CD14-positive monocyte (primary cell): ENCODE data around the gene BCL2L14. TPM values are rescaled to one million over a fixed set of nuclear protein-coding genes. Genes with fewer than 3 reads are reported as not detected.

Source experiments
- DNase-seq, 3 donors: peaks; one replicate each; pipeline ENCODE4 v3.0.0-alpha.2; 2011 to 2022
- H2AFZ ChIP-seq: 2 replicates; pipeline ENCODE4 v1.6.0; 2012; ENCODE audit warnings: mild to moderate bottlenecking, low read depth, low read length, inconsistent platforms; ENCODE audit not compliant: insufficient read depth, poor library complexity, severe bottlenecking
- H3K27ac ChIP-seq, 2 donors: 1 replicate in 1 of 2; 2 replicates in 1 of 2; pipeline ENCODE4 v1.5.1; 2012 to 2013; ENCODE audit warnings: low read length in 2 of 2, control low read depth in 1 of 2, inconsistent platforms in 1 of 2, low read depth in 1 of 2, mild to moderate bottlenecking in 1 of 2
- H3K27me3 ChIP-seq, 2 donors: one replicate each; pipeline versions ENCODE4 v1.6.0 to v1.6.1; 2011 to 2013; ENCODE audit warnings: low read length in 2 of 2; ENCODE audit not compliant: control insufficient read depth in 2 of 2, insufficient read depth in 2 of 2
- H3K36me3 ChIP-seq, 2 donors: replicated peaks in 1 of 2; 1 replicate in 1 of 2; 2 replicates in 1 of 2; pipeline versions ENCODE4 v1.5.1 to v1.6.1; 2012 to 2013; ENCODE audit warnings: low read length in 2 of 2, control low read depth in 1 of 2, inconsistent platforms in 1 of 2, mild to moderate bottlenecking in 1 of 2; ENCODE audit not compliant: insufficient read depth in 2 of 2, control insufficient read depth in 1 of 2
- H3K4me1 ChIP-seq, 2 donors: 1 replicate in 1 of 2; 2 replicates in 1 of 2; pipeline versions ENCODE4 v1.5.1 to v1.6.1; 2012 to 2013; ENCODE audit warnings: low read length in 2 of 2, control low read depth in 1 of 2, inconsistent platforms in 1 of 2, mild to moderate bottlenecking in 1 of 2, moderate library complexity in 1 of 2; ENCODE audit not compliant: insufficient read depth in 2 of 2, control insufficient read depth in 1 of 2
- H3K4me2 ChIP-seq: replicated peaks from 2 replicates; pipeline ENCODE3; 2012; ENCODE audit warnings: low read length, moderate library complexity, mild to moderate bottlenecking; ENCODE audit not compliant: poor library complexity, severe bottlenecking; ENCODE audit errors: extremely low read depth
- H3K4me3 ChIP-seq, 3 experiments: fragments of 200-600 bp in 1 of 3; sonication (generic) in 1 of 3; replicated peaks in 1 of 3; 1 replicate in 2 of 3; 2 replicates in 1 of 3; pipeline ENCODE4 v1.5.1; 2011 to 2013; ENCODE audit warnings: low read length in 3 of 3, mild to moderate bottlenecking in 3 of 3, control low read depth in 2 of 3, low read depth in 2 of 3, inconsistent platforms in 1 of 3, moderate library complexity in 1 of 3
- H3K79me2 ChIP-seq: 2 replicates; pipeline ENCODE4 v1.6.0; 2012; ENCODE audit warnings: mild to moderate bottlenecking, control low read depth, inconsistent platforms, low read length, moderate library complexity; ENCODE audit not compliant: insufficient read depth
- H3K9ac ChIP-seq: 2 replicates; pipeline ENCODE4 v1.6.0; 2017; ENCODE audit warnings: low read length, mild to moderate bottlenecking; ENCODE audit not compliant: insufficient read depth, poor library complexity, severe bottlenecking
- H3K9me3 ChIP-seq, 2 donors: replicated peaks in 1 of 2; 1 replicate in 1 of 2; 2 replicates in 1 of 2; pipeline versions ENCODE4 v1.5.1 to v1.6.1; 2012 to 2013; ENCODE audit warnings: low read length in 2 of 2, control low read depth in 1 of 2; ENCODE audit not compliant: control insufficient read depth in 1 of 2, insufficient read depth in 1 of 2
- H4K20me1 ChIP-seq: 2 replicates; pipeline ENCODE4 v1.6.0; 2012; ENCODE audit warnings: mild to moderate bottlenecking, low read length, control low read depth, moderate library complexity; ENCODE audit not compliant: insufficient read depth
- H3K27ac Mint-ChIP-seq, 7 donors: one replicate each; pipeline ENCODE4 v1.8.0; 2020; ENCODE audit warnings: mild to moderate bottlenecking in 7 of 7, mixed read lengths in 7 of 7, moderate library complexity in 6 of 7, inconsistent platforms in 2 of 7
- H3K27me3 Mint-ChIP-seq, 3 donors: one replicate each; pipeline ENCODE4 v1.8.0; 2021 to 2022; ENCODE audit warnings: low read depth in 3 of 3, mild to moderate bottlenecking in 3 of 3, mixed read lengths in 3 of 3, moderate library complexity in 3 of 3, inconsistent platforms in 1 of 3
- H3K36me3 Mint-ChIP-seq, 2 donors: one replicate each; pipeline ENCODE4 v1.8.0; 2020; ENCODE audit warnings: mixed read lengths in 2 of 2, inconsistent platforms in 1 of 2, mild to moderate bottlenecking in 1 of 2
- H3K4me1 Mint-ChIP-seq: one replicate; pipeline ENCODE4 v1.8.0; 2020; ENCODE audit warnings: mild to moderate bottlenecking, mixed read lengths
- H3K4me3 Mint-ChIP-seq, 2 donors: one replicate each; pipeline ENCODE4 v1.8.0; 2020; ENCODE audit warnings: mild to moderate bottlenecking in 2 of 2, mixed read lengths in 2 of 2, moderate library complexity in 1 of 2
- H3K9me3 Mint-ChIP-seq, 7 donors: one replicate each; pipeline ENCODE4 v1.8.0; 2020 to 2022; ENCODE audit warnings: mixed read lengths in 7 of 7, mild to moderate bottlenecking in 6 of 7, moderate library complexity in 6 of 7, inconsistent platforms in 2 of 7
- WGBS: methylation state at CpG from one replicate; pipeline ENCODE4 v1.1.5; 2013; ENCODE audit warnings: missing lambda C conversion rate; ENCODE audit not compliant: insufficient coverage; 5-methylcytosine and 5-hydroxymethylcytosine counted together
- intact Hi-C, 2 donors: fragments of 100-400 bp; cut with micrococcal nuclease; formaldehyde crosslinking; loops; one replicate each; pipeline versions ENCODE4 v1.15.0 to v1.15.1; 2023
- polyA plus RNA-seq, 3 donors: library from polyadenylated mRNA; depleted of rRNA in 1 of 3; unstranded in 2 of 3; stranded (reverse) in 1 of 3; fragments of 300-500 nt in 2 of 3; fragments of >200 nt in 1 of 3; fragmentation: Illumina TruSeq in 2 of 3; gene quantifications; 1 replicate in 2 of 3; 2 replicates in 1 of 3; pipeline ENCODE4 v1.2.3, GENCODE V29; 2012 to 2021
- TF ChIP-seq, protein P1 (sequence below): fragments of 200-600 bp; IDR thresholded peaks from one replicate; pipeline ENCODE4 v1.8.0; 2022; ENCODE audit warnings: antibody characterized with exemption, mild to moderate bottlenecking

The BCL2L14 gene
- polyA plus RNA-seq, 3 donors: not detected

DNA sequence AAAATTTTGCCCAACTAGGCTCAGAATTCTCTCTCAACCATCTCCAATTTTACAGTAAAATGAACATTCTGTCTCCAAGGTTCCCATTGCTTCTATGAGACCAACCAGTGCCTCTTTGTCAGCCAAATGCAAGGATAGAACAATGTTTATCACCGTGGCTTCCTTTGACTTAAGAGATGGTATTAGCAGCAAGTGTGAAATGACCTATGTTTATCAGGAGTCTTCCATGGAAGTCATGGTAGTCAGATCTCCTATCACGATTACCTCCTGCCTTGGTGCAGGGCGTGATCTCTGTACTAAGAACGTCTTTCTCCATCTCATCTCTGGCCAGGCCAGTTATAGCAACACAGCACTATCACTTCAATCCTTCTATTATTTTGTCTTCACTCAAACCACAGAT is 6.1 kb upstream of the BCL2L14 start:
- Histone ChIP-seq H3K27ac (no peak overlapping the region), H3K4me3 (no peak overlapping the region), H3K4me1 (no peaks in the 10 kb centered on the region), H3K9ac (no peak overlapping the region), H2AFZ (no peak overlapping the region), H3K79me2 (no peaks in the 10 kb centered on the region), H3K36me3 (no peaks in the 10 kb centered on the region), H4K20me1 (no peaks in the 10 kb centered on the region), H3K4me2 (no peak overlapping the region), H3K9me3 (no peaks in the 10 kb centered on the region), H3K27me3 (no peaks in the 10 kb centered on the region)
- intact Hi-C loops: no loop called here
- no peak overlapping the region for H3K27ac Mint-ChIP-seq
- WGBS: 67% methylated on average over 1 of the region's 4 CpGs
- no peak for DNase-seq
- no peaks in the 10 kb centered on the region for H3K36me3 Mint-ChIP-seq
- H3K4me3 Mint-ChIP-seq: no peak overlapping the region
- peaks cover 2% of the 10 kb centered on the region for H3K4me1 Mint-ChIP-seq
- peaks cover 0 to 1% (median 0%) of the 10 kb centered on the region in 7 donors for H3K9me3 Mint-ChIP-seq
- peaks cover 1 to 3% (median 2%) of the 10 kb centered on the region in 3 donors for H3K27me3 Mint-ChIP-seq
- TF ChIP-seq, protein P1, sequence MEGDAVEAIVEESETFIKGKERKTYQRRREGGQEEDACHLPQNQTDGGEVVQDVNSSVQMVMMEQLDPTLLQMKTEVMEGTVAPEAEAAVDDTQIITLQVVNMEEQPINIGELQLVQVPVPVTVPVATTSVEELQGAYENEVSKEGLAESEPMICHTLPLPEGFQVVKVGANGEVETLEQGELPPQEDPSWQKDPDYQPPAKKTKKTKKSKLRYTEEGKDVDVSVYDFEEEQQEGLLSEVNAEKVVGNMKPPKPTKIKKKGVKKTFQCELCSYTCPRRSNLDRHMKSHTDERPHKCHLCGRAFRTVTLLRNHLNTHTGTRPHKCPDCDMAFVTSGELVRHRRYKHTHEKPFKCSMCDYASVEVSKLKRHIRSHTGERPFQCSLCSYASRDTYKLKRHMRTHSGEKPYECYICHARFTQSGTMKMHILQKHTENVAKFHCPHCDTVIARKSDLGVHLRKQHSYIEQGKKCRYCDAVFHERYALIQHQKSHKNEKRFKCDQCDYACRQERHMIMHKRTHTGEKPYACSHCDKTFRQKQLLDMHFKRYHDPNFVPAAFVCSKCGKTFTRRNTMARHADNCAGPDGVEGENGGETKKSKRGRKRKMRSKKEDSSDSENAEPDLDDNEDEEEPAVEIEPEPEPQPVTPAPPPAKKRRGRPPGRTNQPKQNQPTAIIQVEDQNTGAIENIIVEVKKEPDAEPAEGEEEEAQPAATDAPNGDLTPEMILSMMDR: no peak

DNA sequence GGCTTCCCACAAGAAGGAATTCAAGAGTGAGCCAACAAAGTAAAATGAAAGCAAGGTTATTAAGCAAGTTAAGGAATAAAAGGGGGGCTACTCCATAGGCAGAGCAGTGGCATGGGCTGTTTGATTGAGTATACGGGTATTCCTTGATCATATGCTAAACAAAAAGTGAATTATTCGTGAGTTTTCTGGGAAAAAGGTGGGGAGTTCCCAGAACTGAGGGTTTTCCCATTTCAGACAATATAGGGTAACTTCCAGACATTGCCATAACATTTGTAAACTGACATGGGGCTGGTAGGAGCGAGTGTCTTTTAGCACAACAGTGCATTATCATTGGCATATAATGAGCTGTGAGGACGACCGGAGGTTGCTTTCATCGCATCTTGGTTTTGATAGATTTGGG is 2.0 kb upstream of the BCL2L14 start:
- no peaks in the 10 kb centered on the region for H3K36me3 Mint-ChIP-seq
- Histone ChIP-seq H2AFZ (no peak overlapping the region), H3K9me3 (no peaks in the 10 kb centered on the region), H3K4me2 (no peak overlapping the region), H3K36me3 (no peaks in the 10 kb centered on the region), H3K4me3 (no peak overlapping the region), H4K20me1 (no peaks in the 10 kb centered on the region), H3K27me3 (no peaks in the 10 kb centered on the region), H3K27ac (no peak overlapping the region), H3K79me2 (no peaks in the 10 kb centered on the region), H3K9ac (no peak overlapping the region), H3K4me1 (peaks cover 0 to 11% of the 10 kb centered on the region in 2 donors)
- intact Hi-C loops: no loop called here
- H3K27ac Mint-ChIP-seq: no peak overlapping the region
- TF ChIP-seq, protein P1: no peak
- WGBS: 98% methylated on average over 5 of the region's 6 CpGs
- H3K4me3 Mint-ChIP-seq: no peak overlapping the region
- no peak for DNase-seq
- H3K4me1 Mint-ChIP-seq: peaks cover 18% of the 10 kb centered on the region
- H3K27me3 Mint-ChIP-seq: peaks cover 2 to 6% (median 4%) of the 10 kb centered on the region in 3 donors
- H3K9me3 Mint-ChIP-seq: peaks cover 0 to 2% (median 0%) of the 10 kb centered on the region in 7 donors
